Measurements from ENCODE around the gene C10orf95.

DNA sequence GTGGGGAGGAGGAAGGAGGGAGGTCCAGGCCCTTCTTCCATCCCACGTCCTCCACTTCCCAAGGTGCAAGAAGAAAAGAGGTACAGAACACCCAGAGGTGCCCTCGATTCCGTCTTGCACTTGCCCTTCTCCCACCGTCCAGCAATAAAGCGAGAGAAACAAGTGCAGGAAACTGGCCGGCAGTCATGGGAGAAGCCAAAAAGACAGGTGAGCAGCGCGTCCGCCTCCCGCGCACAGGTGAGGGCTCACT lies 1.3 kb downstream of the C10orf95 start:
- TF ChIP-seq, protein P1, sequence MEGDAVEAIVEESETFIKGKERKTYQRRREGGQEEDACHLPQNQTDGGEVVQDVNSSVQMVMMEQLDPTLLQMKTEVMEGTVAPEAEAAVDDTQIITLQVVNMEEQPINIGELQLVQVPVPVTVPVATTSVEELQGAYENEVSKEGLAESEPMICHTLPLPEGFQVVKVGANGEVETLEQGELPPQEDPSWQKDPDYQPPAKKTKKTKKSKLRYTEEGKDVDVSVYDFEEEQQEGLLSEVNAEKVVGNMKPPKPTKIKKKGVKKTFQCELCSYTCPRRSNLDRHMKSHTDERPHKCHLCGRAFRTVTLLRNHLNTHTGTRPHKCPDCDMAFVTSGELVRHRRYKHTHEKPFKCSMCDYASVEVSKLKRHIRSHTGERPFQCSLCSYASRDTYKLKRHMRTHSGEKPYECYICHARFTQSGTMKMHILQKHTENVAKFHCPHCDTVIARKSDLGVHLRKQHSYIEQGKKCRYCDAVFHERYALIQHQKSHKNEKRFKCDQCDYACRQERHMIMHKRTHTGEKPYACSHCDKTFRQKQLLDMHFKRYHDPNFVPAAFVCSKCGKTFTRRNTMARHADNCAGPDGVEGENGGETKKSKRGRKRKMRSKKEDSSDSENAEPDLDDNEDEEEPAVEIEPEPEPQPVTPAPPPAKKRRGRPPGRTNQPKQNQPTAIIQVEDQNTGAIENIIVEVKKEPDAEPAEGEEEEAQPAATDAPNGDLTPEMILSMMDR (conservative IDR thresholded peaks at IDR 0.05; ENCODE audit: low read length) = no peak
- TF ChIP-seq EZH2phosphoT487 (IDR thresholded peaks at IDR 0.05; ENCODE audit: borderline replicate concordance) = no peak
